PC-3 (cell line): ENCODE data around the gene TNKS1BP1. TPM values are rescaled to one million over a fixed set of nuclear protein-coding genes. Genes with fewer than 3 reads are reported as not detected.
"Not testable (repeated sequence)": the region's sequence is repeated elsewhere in the genome, so short reads cannot be mapped to it uniquely, and the experiment has no call there.

Source experiments
- ATAC-seq: fragments of 200-7000 bp; cut with Tn5 transposase; 2 replicates; pipeline ENCODE4 v1.9.1; 2020; ENCODE audit warnings: mild to moderate bottlenecking, moderate library complexity
- BruUV-seq: library from RNA; stranded (reverse); fragments of 400-500 nt; replicated peaks from 2 replicates; lab custom pipeline; 2021; lab: Mats Ljungman, UMichigan
- CTCF ChIA-PET: fragments of 300-600 bp; sonication (Branson Sonifier 250); formaldehyde crosslinking; loops from one replicate; lab custom pipeline; 2022; ENCODE audit warnings: antibody characterized with exemption; lab: Charles Lee
- POLR2A ChIA-PET: fragments of 300-600 bp; sonication (Branson Sonifier 250); formaldehyde crosslinking; loops from one replicate; lab custom pipeline; 2022; ENCODE audit warnings: antibody characterized with exemption; ENCODE audit not compliant: unreplicated experiment; lab: Charles Lee
- DNase-seq: peaks from one replicate; pipeline ENCODE4 v3.0.0-alpha.2; 2015
- H2AFZ ChIP-seq: fragments of 300-600 bp; sonication (generic); 2 replicates; pipeline ENCODE4 v1.6.0; 2016; ENCODE audit warnings: antibody characterized with exemption, low read length
- H3F3A ChIP-seq: fragments of 300-600 bp; sonication (generic); one replicate; pipeline ENCODE4 v1.6.0; 2017; ENCODE audit warnings: antibody characterized with exemption, low read length, control low read depth, mild to moderate bottlenecking; ENCODE audit not compliant: unreplicated experiment
- H3K27ac ChIP-seq: fragments of 300-600 bp; sonication (generic); 2 replicates; pipeline ENCODE4 v1.5.1; 2016; ENCODE audit warnings: mild to moderate bottlenecking, low read length
- H3K27me3 ChIP-seq: fragments of 300-600 bp; sonication (generic); 2 replicates; pipeline ENCODE4 v1.6.1; 2016; ENCODE audit warnings: low read length, mixed read lengths
- H3K36me3 ChIP-seq: fragments of 300-600 bp; sonication (generic); 2 replicates; pipeline ENCODE4 v1.6.1; 2016; ENCODE audit warnings: low read depth, mixed run types, low read length, mixed read lengths
- H3K4me1 ChIP-seq: fragments of 300-600 bp; sonication (generic); 2 replicates; pipeline ENCODE4 v1.5.1; 2016; ENCODE audit warnings: low read length; ENCODE audit not compliant: insufficient read depth
- H3K4me2 ChIP-seq: fragments of 300-600 bp; sonication (generic); 2 replicates; pipeline ENCODE4 v1.6.0; 2016; ENCODE audit warnings: low read length
- H3K4me3 ChIP-seq: fragments of 300-600 bp; sonication (generic); 2 replicates; pipeline ENCODE4 v1.5.1; 2016; ENCODE audit warnings: mild to moderate bottlenecking, low read length, mixed read lengths
- H3K79me2 ChIP-seq: fragments of 300-600 bp; sonication (generic); 2 replicates; pipeline ENCODE4 v1.6.1; 2017; ENCODE audit warnings: low read length, mixed read lengths
- H3K9ac ChIP-seq: fragments of 300-600 bp; sonication (generic); 2 replicates; pipeline ENCODE4 v1.6.0; 2016; ENCODE audit warnings: mild to moderate bottlenecking, low read length
- H3K9me2 ChIP-seq: fragments of 300-600 bp; sonication (generic); replicated peaks from 2 replicates; pipeline ENCODE4 v1.6.1; 2016; ENCODE audit warnings: mixed run types, low read length, mixed read lengths
- H3K9me3 ChIP-seq: fragments of 300-600 bp; sonication (generic); 2 replicates; pipeline ENCODE4 v1.6.1; 2016; ENCODE audit warnings: low read length, mixed read lengths
- H4K20me1 ChIP-seq: fragments of 300-600 bp; sonication (generic); 2 replicates; pipeline ENCODE4 v1.6.1; 2016; ENCODE audit warnings: low read length, mixed read lengths
- CTCF ChIP-seq: fragments of 300-600 bp; sonication (generic); conservative IDR thresholded peaks from 2 replicates; pipeline ENCODE4 v1.5.1; 2017; ENCODE audit warnings: antibody characterized with exemption, low read depth, mild to moderate bottlenecking, low read length
- EZH2 ChIP-seq: fragments of 300-600 bp; sonication (generic); IDR thresholded peaks from one replicate; pipeline ENCODE4 v1.6.1; 2017; ENCODE audit warnings: antibody characterized with exemption, mild to moderate bottlenecking, low read length; ENCODE audit not compliant: unreplicated experiment
- EZH2phosphoT487 ChIP-seq: fragments of 300-600 bp; sonication (generic); IDR thresholded peaks from 2 replicates; pipeline ENCODE4 v1.6.1; 2018; ENCODE audit warnings: mild to moderate bottlenecking, antibody characterized with exemption, low read length, borderline replicate concordance
- intact Hi-C: fragments of 100-400 bp; cut with micrococcal nuclease; formaldehyde crosslinking; loops from 2 replicates; pipeline ENCODE4 v1.9.0; 2023
- total RNA-seq: library from RNA; depleted of rRNA; stranded (reverse); fragments of >200 nt; gene quantifications from 2 replicates; pipeline ENCODE4 v1.2.3, GENCODE V29; 2014

Gene TNKS1BP1
- total RNA-seq, 1 experiment from 2014 or later = 89.6 TPM

DNA sequence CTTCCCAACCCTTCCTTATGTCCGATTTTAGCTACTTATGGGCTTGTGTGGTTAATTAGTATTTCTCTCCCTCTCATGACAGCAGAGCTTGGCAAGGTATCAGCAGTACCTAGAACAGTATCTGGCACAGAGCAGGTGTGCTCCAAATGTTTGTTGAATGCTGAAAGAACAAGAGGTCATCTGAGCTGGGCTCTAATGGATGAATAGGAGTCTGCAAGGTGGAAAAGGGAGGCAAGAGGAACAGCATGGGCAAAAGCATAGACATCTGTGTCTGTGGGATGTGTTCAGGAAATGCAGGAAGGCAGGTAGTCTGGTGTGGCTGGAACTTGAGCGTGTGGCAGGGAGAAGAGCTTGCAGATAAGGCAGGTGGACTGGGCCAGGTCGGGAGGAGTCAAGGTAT, 37.2 kb upstream of the TNKS1BP1 start:
- Histone ChIP-seq H3K4me1 (no peaks in the 10 kb centered on the region), H3K36me3 (no peaks in the 10 kb centered on the region), H3K27ac (no peak overlapping the region), H3K9me2 (no peaks in the 10 kb centered on the region), H3K79me2 (no peaks in the 10 kb centered on the region), H4K20me1 (no peaks in the 10 kb centered on the region), H3K27me3 (0 out of 2 replicates have a peak, but pooled peaks cover 17% of the 10 kb centered on the region), H3F3A (no peaks in the 10 kb centered on the region), H2AFZ (no peak overlapping the region), H3K9ac (no peak overlapping the region), H3K4me2 (no peak overlapping the region), H3K4me3 (no peak overlapping the region), H3K9me3 (no peaks in the 10 kb centered on the region)
- intact Hi-C loops = no loop called here
- TF ChIP-seq EZH2phosphoT487 = no peak
- TF ChIP-seq CTCF = no peak
- TF ChIP-seq EZH2 = no peak
- CTCF ChIA-PET = no interaction called here
- no peak for ATAC-seq
- POLR2A ChIA-PET = no interaction called here
- no peak for DNase-seq
- no TSS peak for BruUV-seq

DNA sequence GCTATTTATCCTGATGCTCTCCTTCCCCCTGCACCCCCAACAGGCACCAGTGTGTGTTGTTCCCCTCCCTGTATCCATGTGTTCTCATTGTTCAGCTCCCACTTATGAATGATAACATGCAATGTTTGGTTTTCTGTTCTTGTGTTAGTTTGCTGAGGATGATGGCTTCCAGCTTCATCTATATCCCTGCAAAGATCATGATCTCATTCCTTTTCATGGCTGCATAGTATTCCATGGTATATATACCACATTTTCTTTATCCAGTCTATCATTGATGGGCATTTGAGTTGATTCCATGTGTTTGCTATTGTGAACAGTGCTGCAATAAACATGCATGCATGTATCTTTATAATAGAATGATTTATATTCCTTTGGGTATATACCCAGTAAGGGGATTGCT, 36.7 kb upstream of the TNKS1BP1 start:
- H3K27ac ChIP-seq, H3K4me2 ChIP-seq, H3F3A ChIP-seq, H3K79me2 ChIP-seq, H3K9ac ChIP-seq, ATAC-seq, H2AFZ ChIP-seq, POLR2A ChIA-PET, BruUV-seq, H4K20me1 ChIP-seq, intact Hi-C loops, H3K36me3 ChIP-seq, H3K9me2 ChIP-seq, DNase-seq, H3K4me1 ChIP-seq, CTCF ChIA-PET, H3K4me3 ChIP-seq, H3K9me3 ChIP-seq: not testable (repeated sequence)
- H3K27me3 ChIP-seq = 0 out of 2 replicates have a peak, but pooled peaks cover 17% of the 10 kb centered on the region

GRCh38 chr11:57360991-57361390, 36.2 kb upstream of the TNKS1BP1 start:
- Histone ChIP-seq H3K9me3 (no peaks in the 10 kb centered on the region), H3K27ac (no peak overlapping the region), H3K9me2 (no peaks in the 10 kb centered on the region), H3K79me2 (no peaks in the 10 kb centered on the region), H3F3A (no peaks in the 10 kb centered on the region), H4K20me1 (no peaks in the 10 kb centered on the region), H3K9ac (no peak overlapping the region), H2AFZ (no peak overlapping the region), H3K27me3 (0 out of 2 replicates have a peak, but pooled peaks cover 17% of the 10 kb centered on the region), H3K4me2 (no peak overlapping the region), H3K36me3 (no peaks in the 10 kb centered on the region), H3K4me3 (no peak overlapping the region), H3K4me1 (no peaks in the 10 kb centered on the region)
- no peak for ATAC-seq
- ChIA-PET CTCF (interaction anchor here (0.6 kb wide), 1 partner anchor 116 kb away, joined by 3 read pairs; no protein-coding TSS in a partner anchor), POLR2A (no interaction called here)
- intact Hi-C loops = no loop called here
- no TSS peak for BruUV-seq
- TF ChIP-seq CTCF (no peak), EZH2 (no peak), EZH2phosphoT487 (no peak)
- no peak for DNase-seq
